Measurements from ENCODE around the gene NOL9. TPM values are rescaled to one million over a fixed set of nuclear protein-coding genes. Genes with fewer than 3 reads are reported as not detected.

The NOL9 gene
- total RNA-seq, 1 donor from 2014 or later: 48.0 TPM

- H3K4me3 ChIP-seq: no peak overlapping the region
- TF ChIP-seq EZH2phosphoT487 (IDR thresholded peaks at IDR 0.05) (no peak), EZH2 (IDR thresholded peaks at IDR 0.05) (no peak)
- TF ChIP-seq, protein P1, sequence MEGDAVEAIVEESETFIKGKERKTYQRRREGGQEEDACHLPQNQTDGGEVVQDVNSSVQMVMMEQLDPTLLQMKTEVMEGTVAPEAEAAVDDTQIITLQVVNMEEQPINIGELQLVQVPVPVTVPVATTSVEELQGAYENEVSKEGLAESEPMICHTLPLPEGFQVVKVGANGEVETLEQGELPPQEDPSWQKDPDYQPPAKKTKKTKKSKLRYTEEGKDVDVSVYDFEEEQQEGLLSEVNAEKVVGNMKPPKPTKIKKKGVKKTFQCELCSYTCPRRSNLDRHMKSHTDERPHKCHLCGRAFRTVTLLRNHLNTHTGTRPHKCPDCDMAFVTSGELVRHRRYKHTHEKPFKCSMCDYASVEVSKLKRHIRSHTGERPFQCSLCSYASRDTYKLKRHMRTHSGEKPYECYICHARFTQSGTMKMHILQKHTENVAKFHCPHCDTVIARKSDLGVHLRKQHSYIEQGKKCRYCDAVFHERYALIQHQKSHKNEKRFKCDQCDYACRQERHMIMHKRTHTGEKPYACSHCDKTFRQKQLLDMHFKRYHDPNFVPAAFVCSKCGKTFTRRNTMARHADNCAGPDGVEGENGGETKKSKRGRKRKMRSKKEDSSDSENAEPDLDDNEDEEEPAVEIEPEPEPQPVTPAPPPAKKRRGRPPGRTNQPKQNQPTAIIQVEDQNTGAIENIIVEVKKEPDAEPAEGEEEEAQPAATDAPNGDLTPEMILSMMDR (IDR thresholded peaks at IDR 0.05): no peak
- H3K27ac ChIP-seq: no peak overlapping the region
- H4K20me1 ChIP-seq (ENCODE audit: low read depth): peaks cover 40% of the 10 kb centered on the region
- peaks cover 30% of the 10 kb centered on the region for H3K4me1 Mint-ChIP-seq
- H3K9ac ChIP-seq: no peak overlapping the region
- no peak overlapping the region for H3K27ac Mint-ChIP-seq
- H3K27me3 ChIP-seq: peaks cover 23% of the 10 kb centered on the region
- no peaks in the 10 kb centered on the region for H3K9me3 Mint-ChIP-seq
- peak overlapping the region; percentile 65 for H3K4me3 Mint-ChIP-seq
- peaks cover 34% of the 10 kb centered on the region for H3F3A ChIP-seq (ENCODE audit: low read depth)
- H3K4me1 ChIP-seq: peaks cover 30% of the 10 kb centered on the region
- H3K9me3 ChIP-seq (ENCODE audit: low read depth): no peaks in the 10 kb centered on the region
- peaks cover 6% of the 10 kb centered on the region for H3K36me3 Mint-ChIP-seq
- no peaks in the 10 kb centered on the region for H3K36me3 ChIP-seq
- no peak overlapping the region for H2AFZ ChIP-seq (replicated peaks)
- H3K4me2 ChIP-seq: no peak overlapping the region
- H3K27me3 Mint-ChIP-seq (ENCODE audit: insufficient read depth, low read depth): peaks cover 7% of the 10 kb centered on the region
- DNase-seq (ENCODE audit: low spot score): no peak
- peaks cover 43% of the 10 kb centered on the region for H3K79me2 ChIP-seq (ENCODE audit: low read depth)
Measured at GRCh38 chr1:6599141-6599975, 45.0 kb upstream of the NOL9 start.

DNA sequence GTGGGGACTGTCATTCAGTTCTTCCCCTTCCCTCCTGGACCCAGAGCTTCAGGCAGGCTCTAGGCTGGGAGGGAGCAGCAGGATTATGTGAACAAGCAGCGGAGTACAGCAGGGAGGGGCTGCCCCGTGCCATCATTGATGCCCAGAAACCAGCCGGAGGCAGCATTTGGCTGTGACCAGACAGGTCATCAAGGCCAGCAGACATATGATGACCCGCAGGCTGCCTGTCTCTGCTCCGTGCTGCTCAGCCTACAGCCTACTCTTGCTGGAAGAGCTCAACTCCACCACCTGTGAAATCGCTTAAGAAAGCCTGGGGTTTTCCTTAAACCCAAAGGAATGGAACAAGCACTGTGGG lies 43.4 kb upstream of the NOL9 start:
- Histone ChIP-seq H3K36me3 (no peaks in the 10 kb centered on the region), H3K9ac (no peak overlapping the region), H3K27ac (no peak overlapping the region), H3K9me3 (ENCODE audit: low read depth) (no peaks in the 10 kb centered on the region), H3K79me2 (ENCODE audit: low read depth) (peaks cover 43% of the 10 kb centered on the region), H2AFZ (replicated peaks) (no peak overlapping the region), H3K4me2 (no peak overlapping the region), H4K20me1 (ENCODE audit: low read depth) (peaks cover 40% of the 10 kb centered on the region), H3K4me1 (peaks cover 20% of the 10 kb centered on the region), H3K4me3 (no peak overlapping the region), H3F3A (ENCODE audit: low read depth) (peaks cover 19% of the 10 kb centered on the region), H3K27me3 (peaks cover 23% of the 10 kb centered on the region)
- Mint-ChIP-seq H3K4me1 (peaks cover 20% of the 10 kb centered on the region), H3K27me3 (ENCODE audit: insufficient read depth, low read depth) (peaks cover 7% of the 10 kb centered on the region), H3K27ac (no peak overlapping the region), H3K9me3 (no peaks in the 10 kb centered on the region), H3K36me3 (peaks cover 6% of the 10 kb centered on the region), H3K4me3 (no peak overlapping the region)
- TF ChIP-seq EZH2 (IDR thresholded peaks at IDR 0.05) (no peak), EZH2phosphoT487 (IDR thresholded peaks at IDR 0.05) (no peak)
- TF ChIP-seq, protein P1 (IDR thresholded peaks at IDR 0.05): no peak
- no peak for DNase-seq (ENCODE audit: low spot score)

DNA sequence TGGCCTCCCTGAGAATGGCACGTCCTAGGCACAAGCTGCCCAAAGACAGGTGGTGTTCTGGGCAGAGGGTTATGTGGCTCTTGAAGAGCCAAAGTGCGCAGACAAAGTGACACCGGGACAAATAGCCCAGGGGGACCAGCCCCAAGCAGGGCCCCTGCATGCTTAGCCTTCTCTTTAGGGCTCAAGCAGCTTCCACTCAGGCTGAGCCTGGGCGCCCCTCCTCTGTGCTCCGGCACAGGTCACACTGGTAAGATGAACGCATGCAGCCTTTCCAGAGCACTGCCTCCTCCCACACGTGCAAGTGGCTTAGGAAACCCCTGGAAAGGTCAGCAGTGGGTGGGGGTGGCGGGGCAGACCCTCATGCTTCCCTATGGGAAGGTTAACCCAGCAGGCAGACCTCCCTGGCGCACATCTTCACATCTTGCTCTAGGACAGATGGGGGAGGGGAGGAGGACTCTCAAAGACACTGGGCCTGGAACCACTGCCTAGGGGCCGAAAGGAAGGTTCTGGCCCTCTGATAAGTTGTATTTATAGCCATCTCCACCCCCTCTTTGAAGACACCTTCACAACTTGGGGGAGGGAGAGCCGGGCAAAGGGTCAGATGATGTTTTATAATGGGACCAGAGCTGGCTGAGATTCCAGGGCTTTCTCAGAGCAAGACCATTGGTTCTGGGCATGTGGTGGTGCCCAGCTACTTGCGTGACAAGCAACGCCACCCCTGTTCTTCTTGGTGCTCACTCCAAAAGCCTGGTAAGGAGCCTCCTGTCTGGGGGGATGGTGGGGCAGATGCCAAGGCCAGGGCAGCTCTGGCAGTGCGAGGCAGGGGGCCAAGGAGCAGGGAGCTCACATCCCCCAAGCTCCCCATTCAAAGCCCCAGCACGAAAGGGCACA lies 42.8 kb upstream of the NOL9 start:
- Histone ChIP-seq H3F3A (ENCODE audit: low read depth) (peaks cover 13% of the 10 kb centered on the region), H3K9me3 (ENCODE audit: low read depth) (no peaks in the 10 kb centered on the region), H2AFZ (replicated peaks) (no peak overlapping the region), H4K20me1 (ENCODE audit: low read depth) (peaks cover 40% of the 10 kb centered on the region), H3K4me3 (no peak overlapping the region), H3K4me2 (no peak overlapping the region), H3K79me2 (ENCODE audit: low read depth) (peaks cover 43% of the 10 kb centered on the region), H3K9ac (no peak overlapping the region), H3K4me1 (peaks cover 20% of the 10 kb centered on the region), H3K27me3 (peaks cover 19% of the 10 kb centered on the region), H3K27ac (no peak overlapping the region), H3K36me3 (no peaks in the 10 kb centered on the region)
- Mint-ChIP-seq H3K27me3 (ENCODE audit: insufficient read depth, low read depth) (peaks cover 7% of the 10 kb centered on the region), H3K9me3 (no peaks in the 10 kb centered on the region), H3K36me3 (peaks cover 6% of the 10 kb centered on the region), H3K4me3 (no peak overlapping the region), H3K27ac (no peak overlapping the region), H3K4me1 (peaks cover 20% of the 10 kb centered on the region)
- TF ChIP-seq, protein P1 (IDR thresholded peaks at IDR 0.05): no peak
- TF ChIP-seq EZH2phosphoT487 (IDR thresholded peaks at IDR 0.05) (no peak), EZH2 (IDR thresholded peaks at IDR 0.05) (no peak)
- no peak for DNase-seq (ENCODE audit: low spot score)

All from neural progenitor cell (in vitro differentiated cells).